K562 (cell line): ENCODE measurements around the gene CASKIN2.

Source experiments
- CEBPB ChIP-seq: fragments of 450-650 bp; IDR thresholded peaks from 2 replicates; pipeline ENCODE4 v1.6.1; 2016; ENCODE audit warnings: missing genetic modification characterization, missing compliant biosample characterization
- ETV6 ChIP-seq, 3 experiments: fragments of 150-350 bp in 1 of 3; sonication (generic) in 1 of 3; formaldehyde crosslinking in 1 of 3; IDR thresholded peaks; 2 replicates each; pipeline versions ENCODE4 v1.6.1 to v1.8.0; 2014 to 2022; ENCODE audit warnings: borderline replicate concordance in 2 of 3, low read depth in 2 of 3, antibody characterized with exemption in 1 of 3, low read length in 1 of 3, mild to moderate bottlenecking in 1 of 3, missing genetic modification reagents in 1 of 3
- HOMEZ ChIP-seq: fragments of 250-450 bp; sonication (Bioruptor Pico); IDR thresholded peaks from 2 replicates; pipeline ENCODE4 v1.4.0; 2020; ENCODE audit warnings: mild to moderate bottlenecking, moderate library complexity
- KDM5B ChIP-seq: fragments of 200-600 bp; sonication (generic); IDR thresholded peaks from 2 replicates; pipeline ENCODE4 v1.6.1; 2012; ENCODE audit warnings: low read depth, mild to moderate bottlenecking, moderate library complexity, low read length, control low read depth, inconsistent platforms; ENCODE audit not compliant: insufficient replicate concordance
- MXI1 ChIP-seq: IDR thresholded peaks from 2 replicates; pipeline ENCODE4 v1.6.1; 2011; ENCODE audit warnings: low read depth, mild to moderate bottlenecking, improper control_type of control experiment, low read length
- SNIP1 ChIP-seq: fragments of 450-650 bp; IDR thresholded peaks from 2 replicates; pipeline ENCODE4 v1.7.1; 2017; ENCODE audit warnings: low read depth, mild to moderate bottlenecking
- STAT5B ChIP-seq: fragments of 250-450 bp; sonication (Bioruptor Pico); IDR thresholded peaks from 2 replicates; pipeline ENCODE4 v1.8.0; 2021; ENCODE audit warnings: mild to moderate bottlenecking, inconsistent platforms
- ZNF3 ChIP-seq: fragments of 250-450 bp; sonication (Bioruptor Pico); IDR thresholded peaks from 2 replicates; pipeline ENCODE4 v1.5.0; 2021; ENCODE audit warnings: mild to moderate bottlenecking, moderate library complexity

- TF ChIP-seq SNIP1 (no peak), KDM5B (no peak), ZNF3 (CRISPR knock-in tag) (no peak), MXI1 (no peak), HOMEZ (CRISPR knock-in tag) (no peak), CEBPB (no peak), STAT5B (CRISPR knock-in tag) (no peak), ETV6 (IDR thresholded peaks at IDR 0.05; ENCODE audit: borderline replicate concordance in 1 of 2, low read depth in 2 of 2, low read length in 1 of 2) (no peak), ETV6 (CRISPR knock-in tag; IDR thresholded peaks at IDR 0.05; ENCODE audit: borderline replicate concordance) (no peak)
These were observed 16.6 kb downstream of the CASKIN2 start for GRCh38 chr17:75498726-75499213.
